A549 treated with DMSO at 1 μM for 4 hours (cell line): ENCODE results near the gene OST4. TPM values are rescaled to one million over a fixed set of nuclear protein-coding genes. Genes with fewer than 3 reads are reported as not detected.

ENCODE experiments used
- total RNA-seq: library from RNA; stranded (reverse); fragments of 200-300 nt; extraction: Qiagen RNA extraction; gene quantifications from 5 replicates; pipeline ENCODE4 v1.2.3, GENCODE V29; 2022; ENCODE audit warnings: low read depth

Gene OST4
- 523 to 646 TPM (median 548 TPM) in 5 replicates for total RNA-seq

GRCh38 chr2:27071277-27071989, at the start of gene OST4:
TSS of gene OST4 (minus strand) at chr2:27071654.

DNA sequence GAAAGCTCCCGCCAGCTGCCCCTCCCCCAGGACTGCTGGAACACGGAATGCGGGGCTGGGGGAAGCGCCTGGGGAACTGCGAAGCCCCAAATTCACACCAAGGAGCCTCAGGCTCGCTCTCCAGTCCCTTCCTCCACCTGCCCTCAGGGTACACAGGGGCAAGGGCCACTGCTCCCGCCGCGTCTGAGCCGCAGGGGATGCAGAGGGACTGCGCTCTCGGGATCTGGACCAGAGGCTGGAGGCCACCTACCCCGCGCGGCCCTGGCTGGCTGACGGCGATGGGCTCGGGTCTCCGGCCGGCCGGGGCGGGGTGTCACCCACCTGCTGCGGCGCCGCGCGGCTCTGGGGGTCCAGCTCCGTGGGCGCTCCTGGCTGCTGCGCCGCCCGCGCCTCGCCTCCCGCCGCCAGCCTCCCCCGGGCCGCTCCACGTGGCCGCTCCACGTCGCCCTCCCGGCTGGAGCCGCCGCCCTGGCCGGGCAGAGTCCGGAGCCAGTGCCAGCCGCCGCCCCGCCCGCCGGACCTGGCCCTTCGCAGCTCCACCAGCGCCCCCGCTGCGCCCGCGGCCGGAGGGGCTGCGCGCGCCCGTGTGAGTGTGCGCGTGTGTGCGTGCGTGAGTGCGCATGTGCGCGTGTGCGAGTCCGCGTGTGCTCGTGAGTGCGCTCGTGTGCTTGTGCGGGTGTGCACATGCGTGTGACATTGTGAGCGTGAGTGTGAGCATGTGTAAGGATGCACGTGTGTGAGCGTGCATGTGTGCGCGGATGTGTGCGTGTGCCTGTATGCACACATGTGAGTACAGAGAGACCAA, 47.3 kb upstream of the OST4 start, which contains the start of gene CGREF1:
Gene CGREF1 (minus strand): TSS at position 604 of the 805 bp plus-strand sequence. CDS start 14,762 bp downstream, outside the sequence.

DNA sequence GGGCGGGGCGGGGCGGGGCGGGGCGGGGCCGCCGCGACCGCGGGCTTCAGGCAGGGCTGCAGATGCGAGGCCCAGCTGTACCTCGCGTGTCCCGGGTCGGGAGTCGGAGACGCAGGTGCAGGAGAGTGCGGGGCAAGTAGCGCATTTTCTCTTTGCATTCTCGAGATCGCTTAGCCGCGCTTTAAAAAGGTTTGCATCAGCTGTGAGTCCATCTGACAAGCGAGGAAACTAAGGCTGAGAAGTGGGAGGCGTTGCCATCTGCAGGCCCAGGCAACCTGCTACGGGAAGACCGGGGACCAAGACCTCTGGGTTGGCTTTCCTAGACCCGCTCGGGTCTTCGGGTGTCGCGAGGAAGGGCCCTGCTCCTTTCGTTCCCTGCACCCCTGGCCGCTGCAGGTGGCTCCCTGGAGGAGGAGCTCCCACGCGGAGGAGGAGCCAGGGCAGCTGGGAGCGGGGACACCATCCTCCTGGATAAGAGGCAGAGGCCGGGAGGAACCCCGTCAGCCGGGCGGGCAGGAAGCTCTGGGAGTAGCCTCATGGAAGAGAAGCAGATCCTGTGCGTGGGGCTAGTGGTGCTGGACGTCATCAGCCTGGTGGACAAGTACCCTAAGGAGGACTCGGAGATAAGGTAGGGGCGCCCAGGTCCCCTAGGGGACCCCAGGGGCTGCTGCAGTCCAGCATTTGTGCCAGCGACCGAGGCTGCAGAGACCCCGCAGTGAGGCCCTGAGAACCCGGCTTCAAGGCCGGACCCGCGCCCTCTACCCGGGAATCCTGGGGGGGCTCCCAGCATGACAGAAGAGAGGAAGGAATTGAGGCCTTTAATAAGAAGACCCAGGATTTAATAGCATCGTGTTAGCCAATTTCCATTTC, 15.5 kb upstream of the OST4 start, which contains the start of gene KHK:
Gene KHK (plus strand): TSS at position 49 of the 870 bp plus-strand sequence. CDS start 488 bp downstream, at position 537.

GRCh38 chr2:27078267-27079194, 7.1 kb upstream of the OST4 start, which contains the start of gene EMILIN1:
TSS of gene EMILIN1 (plus strand) at chr2:27078615. CDS start at chr2:27079066, 451 bp downstream.

DNA sequence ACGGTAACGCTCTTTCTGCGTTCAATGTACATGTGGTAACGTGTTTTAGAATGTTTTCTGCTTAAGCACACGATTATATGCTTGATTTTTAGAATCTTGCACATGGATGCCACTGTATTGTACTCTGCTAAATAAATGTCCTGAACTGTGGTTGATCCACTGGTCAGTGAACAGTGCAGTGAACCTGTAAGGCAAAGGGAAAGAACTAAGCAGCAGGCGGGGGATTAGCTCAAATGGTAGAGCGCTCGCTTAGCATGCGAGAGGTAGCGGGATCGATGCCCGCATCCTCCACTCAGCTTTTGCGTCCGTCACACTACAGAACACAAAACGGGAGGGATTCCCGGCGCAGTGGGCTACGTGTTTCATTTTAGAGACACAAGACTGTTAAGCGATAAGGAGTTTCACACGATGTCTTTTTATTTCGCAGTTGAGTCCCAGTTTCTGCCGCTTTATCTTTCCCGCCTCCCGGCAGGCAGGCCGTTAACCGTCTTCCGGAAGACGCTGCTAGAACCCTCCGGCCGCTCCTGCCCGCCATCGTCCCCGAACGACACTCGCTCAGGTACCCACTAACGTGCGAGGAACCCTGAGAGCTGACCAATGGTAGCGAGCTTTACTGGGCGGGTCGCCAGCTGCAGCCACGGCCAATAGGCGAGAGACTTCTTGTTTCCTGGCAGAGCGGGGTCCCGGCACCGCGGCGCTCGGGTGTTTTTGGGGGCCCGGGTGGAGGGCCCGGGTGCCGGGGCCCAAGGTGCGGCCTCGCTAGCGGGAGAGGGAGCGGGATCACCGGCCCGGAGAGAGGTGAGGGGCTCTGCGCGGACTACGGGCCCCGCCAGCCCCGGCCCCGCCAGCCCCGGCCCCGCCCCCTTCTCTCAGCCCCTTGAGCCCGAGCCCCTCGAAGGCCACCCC, 20.2 kb downstream of the OST4 start, which contains the start of gene AGBL5:
Gene AGBL5 (plus strand): TSS at position 673 of the 906 bp plus-strand sequence. CDS start 1,291 bp downstream, outside the sequence.

DNA sequence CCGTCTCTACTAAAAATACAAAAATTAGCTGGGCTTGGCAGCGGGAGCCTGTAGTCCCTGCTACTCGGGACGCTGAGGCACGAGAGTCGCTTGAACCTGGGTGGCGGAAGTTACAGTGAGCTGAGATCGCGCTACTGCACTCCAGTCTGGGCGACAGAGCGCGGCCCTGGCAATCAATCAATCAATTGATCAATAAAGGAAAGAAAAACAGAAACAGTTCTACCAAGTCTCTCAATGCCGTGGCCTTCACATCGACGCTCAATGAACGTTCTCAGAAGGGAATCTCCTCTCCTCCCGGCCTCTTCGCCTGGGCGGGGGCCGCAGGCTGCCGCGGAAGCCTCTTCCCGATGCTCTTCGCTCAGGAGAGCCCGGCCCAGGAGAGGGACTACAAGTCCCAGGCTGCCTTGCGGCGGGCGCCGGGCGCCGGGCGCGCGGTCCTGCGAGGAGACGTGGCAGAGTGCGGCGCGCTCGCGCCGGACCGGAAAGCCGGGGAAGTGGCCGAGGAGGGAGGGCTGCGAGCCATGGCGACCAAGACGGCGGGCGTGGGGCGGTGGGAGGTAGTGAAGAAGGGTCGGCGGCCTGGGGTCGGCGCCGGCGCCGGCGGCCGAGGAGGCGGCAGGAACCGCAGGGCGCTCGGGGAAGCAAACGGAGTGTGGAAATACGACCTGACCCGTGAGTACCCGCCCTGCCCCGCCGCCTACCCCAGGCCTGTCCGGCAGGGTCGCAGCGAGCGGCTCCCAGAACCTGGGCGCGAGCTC, 38.8 kb downstream of the OST4 start, which contains the start of gene TMEM214:
Gene TMEM214 (plus strand): TSS at position 471 of the 758 bp plus-strand sequence. CDS start 51 bp downstream, at position 522.

Other genes starting within 250 kb of the OST4 start
- 3.5 to 6.4 TPM (median 4.5 TPM) in 5 replicates for gene DPYSL5, start 223.5 kb downstream of the OST4 start, total RNA-seq
- gene MAPRE3, start 101.0 kb downstream of the OST4 start, total RNA-seq, result 12.2 to 14.1 TPM (median 12.4 TPM) in 5 replicates
- gene TMEM214, start 38.7 kb downstream of the OST4 start, total RNA-seq, result 56.4 to 74.7 TPM (median 70.4 TPM) in 5 replicates
- 29.8 to 36.7 TPM (median 32.2 TPM) in 5 replicates for gene AGBL5, start 20.0 kb downstream of the OST4 start, total RNA-seq
- 0.23 to 0.46 TPM (median 0.31 TPM) in 4 of 5 replicates, not detected in the other for gene EMILIN1, start 7.0 kb upstream of the OST4 start, total RNA-seq
- gene KHK, start 15.1 kb upstream of the OST4 start, total RNA-seq, result 7.3 to 10.5 TPM (median 8.9 TPM) in 5 replicates
- 7.0 to 8.3 TPM (median 7.9 TPM) in 5 replicates for gene CGREF1, start 47.5 kb upstream of the OST4 start, total RNA-seq
- gene ABHD1, start 52.2 kb upstream of the OST4 start, total RNA-seq, result 1.1 to 2.3 TPM (median 1.6 TPM) in 5 replicates
- gene PREB, start 63.0 kb upstream of the OST4 start, total RNA-seq, result 46.9 to 72.9 TPM (median 65.1 TPM) in 5 replicates
- not detected in 5 replicates for gene PRR30, start 67.8 kb upstream of the OST4 start, total RNA-seq
- not detected in 5 replicates for gene TCF23, start 77.3 kb upstream of the OST4 start, total RNA-seq
- gene ATRAID, start 140.4 kb upstream of the OST4 start, total RNA-seq, result 209 to 221 TPM (median 218 TPM) in 5 replicates
- gene SLC5A6, start 140.6 kb upstream of the OST4 start, total RNA-seq, result 69.7 to 82.2 TPM (median 72.3 TPM) in 5 replicates
- gene CAD, start 145.7 kb upstream of the OST4 start, total RNA-seq, result 55.3 to 75.8 TPM (median 62.5 TPM) in 5 replicates
- 3.2 to 4.9 TPM (median 3.7 TPM) in 5 replicates for gene SLC30A3, start 191.4 kb upstream of the OST4 start, total RNA-seq
- not detected in 5 replicates for gene DNAJC5G, start 203.8 kb upstream of the OST4 start, total RNA-seq
- 0.33 to 0.73 TPM (median 0.46 TPM) in 5 replicates for gene TRIM54, start 210.8 kb upstream of the OST4 start, total RNA-seq
- gene UCN, start 236.8 kb upstream of the OST4 start, total RNA-seq, result 0.55 to 2.6 TPM (median 1.8 TPM) in 5 replicates